ENCODE measurements around the gene SH3BGRL2.

The SH3BGRL2 gene

DNA sequence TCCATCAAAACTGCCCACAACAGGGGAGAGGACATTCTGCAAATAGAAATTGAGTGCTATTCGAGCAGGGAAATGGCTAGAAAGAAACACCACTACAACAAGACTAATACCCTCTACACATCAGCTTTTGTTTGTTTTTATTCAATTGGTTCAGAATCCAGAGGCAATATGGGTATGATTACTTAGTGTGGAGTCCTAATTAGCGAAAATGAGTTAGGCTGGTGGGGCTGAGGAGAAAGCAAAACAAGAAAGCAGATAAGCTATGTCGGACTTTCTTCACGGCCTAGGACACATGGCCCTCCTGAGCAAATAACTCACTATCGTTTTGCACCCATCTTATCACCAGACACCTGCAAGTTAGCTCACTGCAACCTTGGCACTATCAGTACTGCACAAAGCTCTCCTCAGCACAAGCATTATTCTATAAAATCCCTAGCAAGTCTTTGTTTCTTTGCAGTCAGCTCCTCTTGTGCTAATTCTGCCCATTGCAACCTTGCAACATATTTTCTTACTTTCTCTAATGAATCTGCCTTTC lies 31.3 kb upstream of the SH3BGRL2 start:
- no peaks in the 10 kb centered on the region for H3K36me3 ChIP-seq (ENCODE audit: control insufficient read depth in 2 of 2, insufficient read depth in 1 of 2, low read length in 2 of 2)
- ChIA-PET CTCF (interaction anchor here (0.6 to 1.6 kb wide), 3 partner anchors 29 to 376 kb away, joined by 3 to 8 read pairs (median 4); no protein-coding TSS in a partner anchor), POLR2A (interaction anchor here (1.2 kb wide), 1 partner anchor 31 kb away, joined by 4 read pairs; the partner anchor contains the start of gene SH3BGRL2)
- no peak for TF ChIP-seq ZNF530 (tag by site-specific recombination; IDR thresholded peaks at IDR 0.05; ENCODE audit: low read depth)
- peak; percentile 29; the same call in 1 of the 2 replicates for TF ChIP-seq FEZF1 (tag by site-specific recombination; IDR thresholded peaks at IDR 0.05)
- TF ChIP-seq ZNF658 (tag by site-specific recombination; IDR thresholded peaks at IDR 0.05): no peak
- TF ChIP-seq ZNF416 (tag by site-specific recombination; IDR thresholded peaks at IDR 0.05): no peak
- TF ChIP-seq ZNF175 (tag by site-specific recombination; IDR thresholded peaks at IDR 0.05): no peak
- no peak for TF ChIP-seq ZNF585B (tag by site-specific recombination; IDR thresholded peaks at IDR 0.05)
- TF ChIP-seq OSR2 (tag by site-specific recombination; IDR thresholded peaks at IDR 0.05): peak; percentile 57
- no peak for TF ChIP-seq ZNF544 (tag by site-specific recombination; IDR thresholded peaks at IDR 0.05)
- no peak for TF ChIP-seq ZNF214 (tag by site-specific recombination; IDR thresholded peaks at IDR 0.05; ENCODE audit: borderline replicate concordance)
- peak; percentile 8; the same call in 1 of the 2 replicates for TF ChIP-seq ZSCAN30 (tag by site-specific recombination; IDR thresholded peaks at IDR 0.05)
- TF ChIP-seq, protein P1, sequence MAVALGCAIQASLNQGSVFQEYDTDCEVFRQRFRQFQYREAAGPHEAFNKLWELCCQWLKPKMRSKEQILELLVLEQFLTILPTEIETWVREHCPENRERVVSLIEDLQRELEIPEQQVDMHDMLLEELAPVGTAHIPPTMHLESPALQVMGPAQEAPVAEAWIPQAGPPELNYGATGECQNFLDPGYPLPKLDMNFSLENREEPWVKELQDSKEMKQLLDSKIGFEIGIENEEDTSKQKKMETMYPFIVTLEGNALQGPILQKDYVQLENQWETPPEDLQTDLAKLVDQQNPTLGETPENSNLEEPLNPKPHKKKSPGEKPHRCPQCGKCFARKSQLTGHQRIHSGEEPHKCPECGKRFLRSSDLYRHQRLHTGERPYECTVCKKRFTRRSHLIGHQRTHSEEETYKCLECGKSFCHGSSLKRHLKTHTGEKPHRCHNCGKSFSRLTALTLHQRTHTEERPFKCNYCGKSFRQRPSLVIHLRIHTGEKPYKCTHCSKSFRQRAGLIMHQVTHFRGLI (tag by site-specific recombination; IDR thresholded peaks at IDR 0.05): 0 out of 2 replicates have a peak, but pooled peaks have one; percentile 22
- peak; percentile 92 for TF ChIP-seq WT1 (tag by site-specific recombination; IDR thresholded peaks at IDR 0.05)
- TF ChIP-seq PRDM1 (tag by site-specific recombination; IDR thresholded peaks at IDR 0.05): 0 out of 2 replicates have a peak, but pooled peaks have one; percentile 25
- TF ChIP-seq BCL11A (tag by site-specific recombination; IDR thresholded peaks at IDR 0.05; ENCODE audit: low read depth): no peak
- peak overlapping the region; percentile 35; the same call in 1 of the 2 replicates for H3K27ac ChIP-seq (ENCODE audit: extremely low read depth, low read depth, low read length)
- H3K4me1 ChIP-seq (ENCODE audit: control insufficient read depth, insufficient read depth, low read length): peaks cover 19% of the 10 kb centered on the region
- no peak overlapping the region for H3K4me3 ChIP-seq (ENCODE audit: low read depth, low read length)
- H3K9me3 ChIP-seq (ENCODE audit: control insufficient read depth, insufficient read depth, low read depth, low read length): no peaks in the 10 kb centered on the region

DNA sequence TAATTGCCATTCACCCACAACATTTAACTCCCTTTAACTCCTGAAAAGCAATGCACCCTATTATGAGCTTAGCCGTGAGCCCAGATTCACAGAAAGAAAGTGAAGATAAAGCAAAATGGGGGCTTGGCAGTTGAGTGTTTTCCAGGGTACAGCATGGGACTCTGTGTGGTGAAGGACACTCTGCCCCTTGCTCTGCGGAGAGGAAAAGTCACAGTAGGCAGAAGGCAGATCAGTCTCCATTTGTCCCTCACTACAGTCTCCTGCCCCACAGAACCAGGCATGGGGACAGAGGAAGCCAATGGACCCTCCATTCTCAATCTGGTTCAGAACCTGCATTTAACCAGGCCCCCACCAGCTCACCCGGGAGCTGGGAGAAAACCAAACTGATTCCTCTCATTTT lies 30.8 kb upstream of the SH3BGRL2 start:
- Histone ChIP-seq H3K4me3 (ENCODE audit: low read depth, low read length) (no peak overlapping the region), H3K36me3 (ENCODE audit: control insufficient read depth in 2 of 2, insufficient read depth in 1 of 2, low read length in 2 of 2) (no peaks in the 10 kb centered on the region), H3K9me3 (ENCODE audit: control insufficient read depth, insufficient read depth, low read depth, low read length) (no peaks in the 10 kb centered on the region), H3K27ac (ENCODE audit: extremely low read depth, low read depth, low read length) (peak overlapping the region; percentile 35), H3K4me1 (ENCODE audit: control insufficient read depth, insufficient read depth, low read length) (peaks cover 19% of the 10 kb centered on the region)
- ChIA-PET CTCF (interaction anchor here (0.6 to 1.6 kb wide), 3 partner anchors 29 to 375 kb away, joined by 3 to 8 read pairs (median 4); no protein-coding TSS in a partner anchor), POLR2A (interaction anchor here (1.2 kb wide), 1 partner anchor 31 kb away, joined by 4 read pairs; the partner anchor contains the start of gene SH3BGRL2)
- TF ChIP-seq ZNF521 (tag by site-specific recombination; IDR thresholded peaks at IDR 0.05) (no peak), BCL11B (tag by site-specific recombination; IDR thresholded peaks at IDR 0.05; ENCODE audit: low read depth) (no peak), ZBTB20 (tag by site-specific recombination; IDR thresholded peaks at IDR 0.05) (no peak), ZNF664 (tag by site-specific recombination; IDR thresholded peaks at IDR 0.05) (no peak), ZNF175 (tag by site-specific recombination; IDR thresholded peaks at IDR 0.05) (no peak), ZIC2 (tag by site-specific recombination; IDR thresholded peaks at IDR 0.05) (no peak), ZFHX2 (tag by site-specific recombination; conservative IDR thresholded peaks at IDR 0.05) (no peak), ZNF223 (tag by site-specific recombination; IDR thresholded peaks at IDR 0.05) (no peak)
- TF ChIP-seq, protein P2, sequence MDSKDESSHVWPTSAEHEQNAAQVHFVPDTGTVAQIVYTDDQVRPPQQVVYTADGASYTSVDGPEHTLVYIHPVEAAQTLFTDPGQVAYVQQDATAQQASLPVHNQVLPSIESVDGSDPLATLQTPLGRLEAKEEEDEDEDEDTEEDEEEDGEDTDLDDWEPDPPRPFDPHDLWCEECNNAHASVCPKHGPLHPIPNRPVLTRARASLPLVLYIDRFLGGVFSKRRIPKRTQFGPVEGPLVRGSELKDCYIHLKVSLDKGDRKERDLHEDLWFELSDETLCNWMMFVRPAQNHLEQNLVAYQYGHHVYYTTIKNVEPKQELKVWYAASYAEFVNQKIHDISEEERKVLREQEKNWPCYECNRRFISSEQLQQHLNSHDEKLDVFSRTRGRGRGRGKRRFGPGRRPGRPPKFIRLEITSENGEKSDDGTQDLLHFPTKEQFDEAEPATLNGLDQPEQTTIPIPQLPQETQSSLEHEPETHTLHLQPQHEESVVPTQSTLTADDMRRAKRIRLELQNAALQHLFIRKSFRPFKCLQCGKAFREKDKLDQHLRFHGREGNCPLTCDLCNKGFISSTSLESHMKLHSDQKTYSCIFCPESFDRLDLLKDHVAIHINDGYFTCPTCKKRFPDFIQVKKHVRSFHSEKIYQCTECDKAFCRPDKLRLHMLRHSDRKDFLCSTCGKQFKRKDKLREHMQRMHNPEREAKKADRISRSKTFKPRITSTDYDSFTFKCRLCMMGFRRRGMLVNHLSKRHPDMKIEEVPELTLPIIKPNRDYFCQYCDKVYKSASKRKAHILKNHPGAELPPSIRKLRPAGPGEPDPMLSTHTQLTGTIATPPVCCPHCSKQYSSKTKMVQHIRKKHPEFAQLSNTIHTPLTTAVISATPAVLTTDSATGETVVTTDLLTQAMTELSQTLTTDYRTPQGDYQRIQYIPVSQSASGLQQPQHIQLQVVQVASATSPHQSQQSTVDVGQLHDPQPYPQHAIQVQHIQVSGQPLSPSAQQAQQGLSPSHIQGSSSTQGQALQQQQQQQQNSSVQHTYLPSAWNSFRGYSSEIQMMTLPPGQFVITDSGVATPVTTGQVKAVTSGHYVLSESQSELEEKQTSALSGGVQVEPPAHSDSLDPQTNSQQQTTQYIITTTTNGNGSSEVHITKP (tag by site-specific recombination; IDR thresholded peaks at IDR 0.05): no peak
- TF ChIP-seq, protein P3, sequence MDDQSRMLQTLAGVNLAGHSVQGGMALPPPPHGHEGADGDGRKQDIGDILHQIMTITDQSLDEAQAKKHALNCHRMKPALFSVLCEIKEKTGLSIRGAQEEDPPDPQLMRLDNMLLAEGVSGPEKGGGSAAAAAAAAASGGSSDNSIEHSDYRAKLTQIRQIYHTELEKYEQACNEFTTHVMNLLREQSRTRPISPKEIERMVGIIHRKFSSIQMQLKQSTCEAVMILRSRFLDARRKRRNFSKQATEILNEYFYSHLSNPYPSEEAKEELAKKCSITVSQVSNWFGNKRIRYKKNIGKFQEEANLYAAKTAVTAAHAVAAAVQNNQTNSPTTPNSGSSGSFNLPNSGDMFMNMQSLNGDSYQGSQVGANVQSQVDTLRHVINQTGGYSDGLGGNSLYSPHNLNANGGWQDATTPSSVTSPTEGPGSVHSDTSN (CRISPR knock-in tag; IDR thresholded peaks at IDR 0.05): no peak
- TF ChIP-seq, protein P4, sequence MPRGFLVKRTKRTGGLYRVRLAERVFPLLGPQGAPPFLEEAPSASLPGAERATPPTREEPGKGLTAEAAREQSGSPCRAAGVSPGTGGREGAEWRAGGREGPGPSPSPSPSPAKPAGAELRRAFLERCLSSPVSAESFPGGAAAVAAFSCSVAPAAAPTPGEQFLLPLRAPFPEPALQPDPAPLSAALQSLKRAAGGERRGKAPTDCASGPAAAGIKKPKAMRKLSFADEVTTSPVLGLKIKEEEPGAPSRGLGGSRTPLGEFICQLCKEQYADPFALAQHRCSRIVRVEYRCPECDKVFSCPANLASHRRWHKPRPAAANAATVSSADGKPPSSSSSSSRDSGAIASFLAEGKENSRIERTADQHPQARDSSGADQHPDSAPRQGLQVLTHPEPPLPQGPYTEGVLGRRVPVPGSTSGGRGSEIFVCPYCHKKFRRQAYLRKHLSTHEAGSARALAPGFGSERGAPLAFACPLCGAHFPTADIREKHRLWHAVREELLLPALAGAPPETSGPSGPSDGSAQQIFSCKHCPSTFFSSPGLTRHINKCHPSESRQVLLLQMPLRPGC (tag by site-specific recombination; IDR thresholded peaks at IDR 0.05): no peak
